NK-92 (cell line): ENCODE results near the gene GPS1.

ENCODE experiments used
- DNase-seq: peaks from one replicate; lab custom pipeline; 2025; ENCODE audit not compliant: unreplicated experiment; lab: John Stamatoyannopoulos, UW

Gene GPS1

GRCh38 chr17:82100502-82101298 lies 49.0 kb downstream of the GPS1 start:
- no peak for DNase-seq

- no peak for DNase-seq
Observed at GRCh38 chr17:82101301-82101715, 49.6 kb downstream of the GPS1 start.

DNA sequence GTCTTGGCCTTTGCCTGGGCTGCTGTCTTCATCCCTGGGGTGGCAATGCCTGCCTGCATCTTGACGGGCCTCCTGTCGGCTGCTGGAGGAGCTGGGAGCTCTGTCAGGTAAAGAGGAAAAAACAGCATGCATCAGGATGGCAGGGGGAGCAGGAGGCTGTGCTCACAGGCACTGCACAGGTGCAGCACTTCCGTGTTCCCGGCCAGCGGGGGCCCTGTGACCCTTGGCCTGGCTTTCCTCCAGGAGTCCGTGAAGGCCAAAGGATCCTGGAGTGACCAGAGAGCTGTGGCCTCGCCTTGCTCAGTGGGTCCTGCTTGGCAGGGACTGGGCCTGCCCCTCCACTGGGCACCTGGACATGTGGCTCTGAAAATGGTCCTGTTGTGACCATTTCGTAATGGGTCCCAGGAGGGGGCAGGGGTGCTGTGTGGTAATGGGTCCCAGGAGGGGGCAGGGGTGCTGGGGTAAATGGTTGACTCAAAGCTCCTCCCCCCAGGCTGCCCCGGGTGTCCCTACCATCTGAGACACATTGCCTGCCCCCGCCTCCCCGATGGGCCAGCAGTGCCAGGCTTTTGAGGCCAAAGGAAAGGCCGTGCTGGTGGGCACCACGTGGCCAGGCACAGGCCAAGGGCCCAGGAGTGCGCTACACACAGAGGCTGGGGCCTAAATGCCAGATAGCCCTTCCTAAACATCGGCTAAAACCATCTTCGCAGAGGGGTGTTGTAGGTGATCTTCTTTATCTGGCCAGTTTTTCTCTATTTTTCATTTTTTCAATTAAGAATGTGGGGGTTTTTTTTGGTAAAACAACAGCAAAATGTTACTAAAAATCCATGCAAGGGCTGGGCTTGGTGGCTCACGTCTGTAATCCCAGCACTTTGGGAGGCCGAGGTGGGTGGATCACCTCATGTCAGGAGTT lies 50.3 kb downstream of the GPS1 start:
- no peak for DNase-seq

- DNase-seq = no peak
Observed at GRCh38 chr17:82103553-82104451, 52.1 kb downstream of the GPS1 start.

DNA sequence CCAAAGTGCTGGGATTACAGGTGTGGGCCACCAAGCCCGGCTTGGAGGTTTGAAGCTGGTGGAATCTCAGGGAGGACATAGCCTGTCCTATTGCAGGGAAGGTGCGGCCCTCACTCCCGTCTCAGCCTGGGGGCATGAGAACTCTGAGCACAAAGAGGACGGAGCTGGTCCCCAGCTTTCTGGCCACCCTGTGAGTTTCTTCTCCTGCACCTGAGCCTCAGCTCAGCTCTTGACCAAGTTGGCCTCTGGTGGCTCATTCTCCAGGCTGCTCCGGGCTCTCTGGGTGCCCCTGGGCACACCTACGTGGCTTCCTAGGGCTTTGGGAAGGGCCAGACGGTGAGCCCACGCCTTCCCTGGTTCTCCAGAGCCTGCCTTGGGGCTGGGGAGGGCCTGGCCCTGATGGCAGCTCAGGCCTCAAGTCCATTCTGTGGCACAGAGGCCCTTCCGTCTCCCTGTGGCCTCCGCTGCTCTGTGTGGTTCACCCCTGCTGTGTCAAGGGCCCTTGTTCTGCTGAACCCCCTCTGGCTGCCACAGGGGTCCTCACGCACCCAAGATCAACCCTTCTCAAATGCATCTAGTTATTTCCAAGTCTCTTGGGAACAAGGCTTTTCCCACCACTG lies 53.2 kb downstream of the GPS1 start:
- no peak for DNase-seq

GRCh38 chr17:82105417-82105881 lies 53.8 kb downstream of the GPS1 start:
- no peak for DNase-seq

DNA sequence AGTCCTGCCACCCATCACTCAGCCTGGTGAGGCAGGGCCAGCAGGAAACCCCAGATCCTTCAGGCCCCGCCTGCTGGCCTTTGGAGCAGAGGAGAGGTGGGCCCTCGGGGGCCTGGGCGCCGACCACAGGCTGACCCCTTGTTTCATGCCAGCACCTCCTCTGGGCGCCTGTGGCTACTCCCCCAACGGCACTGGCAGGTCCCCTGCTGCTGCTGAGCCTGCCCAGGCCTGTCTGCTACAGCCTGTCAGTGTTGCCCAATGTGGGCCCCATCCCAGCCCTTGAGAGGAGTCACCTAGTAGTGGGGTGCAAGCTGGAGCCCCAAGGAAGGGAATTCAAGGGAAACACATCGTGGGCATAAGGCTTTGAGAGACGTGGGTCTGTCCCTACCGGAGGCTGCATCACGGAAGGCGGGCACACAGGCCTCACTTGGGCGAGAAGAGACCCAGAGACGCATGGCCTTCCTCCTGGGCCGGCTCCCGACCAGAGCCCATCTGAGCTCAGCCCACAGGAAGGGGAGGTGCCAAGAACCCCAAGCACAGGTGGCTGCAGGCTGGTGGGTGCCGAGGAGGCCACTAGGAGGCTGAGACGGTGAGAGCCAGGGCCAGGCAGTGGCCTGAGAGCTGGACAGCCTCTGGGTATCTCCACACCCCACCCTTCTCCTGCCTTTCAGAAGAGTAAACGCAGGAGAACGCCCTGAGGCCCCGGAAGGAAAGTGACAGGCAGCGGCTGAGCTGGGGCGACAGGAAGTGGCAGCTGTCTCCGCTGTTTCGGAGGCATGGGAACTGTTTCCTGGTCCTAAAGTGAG lies 54.4 kb downstream of the GPS1 start:
- DNase-seq = no peak

DNA sequence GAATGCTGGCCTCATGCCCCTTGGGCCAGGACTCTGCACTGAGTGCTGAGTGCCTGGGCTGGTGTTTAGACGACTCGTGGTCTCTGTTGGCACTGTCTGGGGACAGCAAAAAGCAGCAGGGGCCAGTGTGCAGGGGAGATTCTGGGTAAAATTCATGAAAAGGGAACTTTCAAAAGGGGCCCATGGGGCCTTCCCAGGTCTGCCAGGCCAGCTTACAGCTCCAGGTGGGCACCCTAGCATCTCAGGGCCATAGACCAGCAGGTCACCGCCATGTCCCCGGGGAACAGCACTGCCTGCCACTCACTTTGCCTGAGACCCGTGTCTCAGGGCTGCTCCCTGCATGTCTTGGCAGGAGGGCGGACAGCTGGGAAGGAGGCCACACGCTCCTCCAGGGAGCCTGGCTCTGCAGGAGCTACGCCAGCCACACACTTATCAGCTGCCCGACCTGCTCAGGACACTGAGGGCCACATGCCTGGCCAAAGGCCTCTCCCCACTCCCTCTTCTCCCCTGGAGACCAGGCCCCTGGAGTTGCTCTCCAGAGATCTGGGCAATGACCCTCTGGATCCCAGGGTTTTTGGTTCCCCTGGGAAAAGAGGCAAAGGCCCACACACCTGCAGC lies 55.1 kb downstream of the GPS1 start:
- no peak for DNase-seq
